Uterus (tissue), 4 donors: ENCODE data around the gene PSME3. TPM values are rescaled to one million over a fixed set of nuclear protein-coding genes. Genes with fewer than 3 reads are reported as not detected.
"Not testable (repeated sequence)": the region's sequence is repeated elsewhere in the genome, so short reads cannot be mapped to it uniquely, and the experiment has no call there.

ENCODE experiments used
- DNase-seq, 2 donors: peaks; one replicate each; pipeline ENCODE4 v3.0.0-alpha.2; 2019 to 2020
- H3K27ac ChIP-seq, 2 donors: fragments of 200-600 bp; sonication (generic); 1 replicate in 1 of 2; 2 replicates in 1 of 2; pipeline ENCODE4 v1.5.1; 2016 to 2018
- H3K27me3 ChIP-seq, 2 donors: fragments of 200-600 bp; sonication (generic); one replicate each; pipeline ENCODE4 v1.5.1; 2018 to 2019; ENCODE audit warnings: control low read depth in 1 of 2
- H3K36me3 ChIP-seq, 2 donors: fragments of 200-600 bp; sonication (generic); one replicate each; pipeline ENCODE4 v1.5.1; 2019; ENCODE audit warnings: control low read depth in 1 of 2
- H3K4me1 ChIP-seq, 2 donors: fragments of 200-600 bp; sonication (generic); one replicate each; pipeline ENCODE4 v1.5.1; 2018 to 2019; ENCODE audit warnings: control low read depth in 1 of 2
- H3K4me3 ChIP-seq, 2 donors: fragments of 200-600 bp; sonication (generic); 1 replicate in 1 of 2; 2 replicates in 1 of 2; pipeline ENCODE4 v1.5.1; 2018 to 2019; ENCODE audit warnings: mild to moderate bottlenecking in 1 of 2
- H3K9me3 ChIP-seq, 2 donors: fragments of 200-600 bp; sonication (generic); one replicate each; pipeline ENCODE4 v1.5.1; 2019; ENCODE audit warnings: control low read depth in 1 of 2
- CTCF ChIP-seq, 4 experiments: fragments of 200-600 bp in 2 of 4; fragments of 450-650 bp in 2 of 4; sonication (generic) in 2 of 4; IDR thresholded peaks; one replicate each; pipeline ENCODE4 v1.5.1; 2016 to 2019; ENCODE audit warnings: antibody characterized with exemption in 4 of 4, mild to moderate bottlenecking in 2 of 4, moderate library complexity in 1 of 4
- POLR2A ChIP-seq, 2 donors: fragments of 450-650 bp; IDR thresholded peaks; one replicate each; pipeline ENCODE4 v1.6.1; 2016; ENCODE audit warnings: antibody characterized with exemption in 2 of 2, mild to moderate bottlenecking in 1 of 2, moderate library complexity in 1 of 2
- intact Hi-C: fragments of 100-400 bp; cut with DNase I; formaldehyde crosslinking; loops from one replicate; pipeline ENCODE4 v1.15.1; 2023; ENCODE audit warnings: low total_unique reads
- total RNA-seq, 4 donors: library from RNA; depleted of rRNA in 3 of 4; stranded (reverse); fragments of >200 nt in 3 of 4; gene quantifications; one replicate each; pipeline versions ENCODE4 v1.1.0 to v1.2.4, GENCODE V29; 2014 to 2023
- donor health status: DM: yes; HTN: yes; CAD: no.

The PSME3 gene
- total RNA-seq, 4 donors from 2014 or later = 9.7 to 74.3 (median 46.0) TPM

- Histone ChIP-seq H3K4me3 (no peak overlapping the region), H3K9me3 (peaks cover 0 to 8% of the 10 kb centered on the region in 2 donors), H3K4me1 (no peaks in the 10 kb centered on the region), H3K27ac (no peak overlapping the region), H3K27me3 (no peaks in the 10 kb centered on the region), H3K36me3 (no peaks in the 10 kb centered on the region)
- intact Hi-C loops = no loop called here
- TF ChIP-seq POLR2A (IDR thresholded peaks at IDR 0.05) (no peak), CTCF (IDR thresholded peaks at IDR 0.05) (no peak)
- DNase-seq = no peak
Observed at GRCh38 chr17:42866216-42866615, 33.0 kb downstream of the PSME3 start.

GRCh38 chr17:42866631-42867575 lies 33.7 kb downstream of the PSME3 start:
- Histone ChIP-seq H3K36me3 (no peaks in the 10 kb centered on the region), H3K27ac (no peak overlapping the region), H3K27me3 (no peaks in the 10 kb centered on the region), H3K4me3 (no peak overlapping the region), H3K9me3 (peaks cover 0 to 8% of the 10 kb centered on the region in 2 donors), H3K4me1 (no peaks in the 10 kb centered on the region)
- TF ChIP-seq POLR2A (IDR thresholded peaks at IDR 0.05) (no peak), CTCF (IDR thresholded peaks at IDR 0.05) (no peak)
- intact Hi-C loops = no loop called here
- DNase-seq = no peak

DNA sequence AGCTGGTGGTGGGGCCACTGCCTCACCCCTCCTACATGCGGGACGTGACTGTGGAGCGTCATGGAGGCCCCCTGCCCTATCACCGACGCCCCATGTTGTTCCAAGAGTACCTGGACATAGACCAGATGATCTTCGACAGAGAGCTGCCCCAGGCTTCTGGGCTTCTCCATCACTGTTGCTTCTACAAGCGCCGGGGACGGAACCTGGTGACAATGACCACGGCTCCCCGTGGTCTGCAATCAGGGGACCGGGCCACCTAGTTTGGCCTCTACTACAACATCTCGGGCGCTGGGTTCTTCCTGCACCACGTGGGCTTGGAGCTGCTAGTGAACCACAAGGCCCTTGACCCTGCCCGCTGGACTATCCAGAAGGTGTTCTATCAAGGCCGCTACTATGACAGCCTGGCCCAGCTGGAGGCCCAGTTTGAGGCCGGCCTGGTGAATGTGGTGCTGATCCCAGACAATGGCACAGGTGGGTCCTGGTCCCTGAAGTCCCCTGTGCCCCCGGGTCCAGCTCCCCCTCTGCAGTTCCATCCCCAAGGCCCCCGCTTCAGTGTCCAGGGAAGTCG lies 34.6 kb downstream of the PSME3 start:
- DNase-seq, intact Hi-C loops, H3K27me3 ChIP-seq, H3K27ac ChIP-seq, H3K4me3 ChIP-seq, H3K9me3 ChIP-seq, H3K4me1 ChIP-seq, H3K36me3 ChIP-seq: not testable (repeated sequence)

GRCh38 chr17:42868338-42868737 lies 35.1 kb downstream of the PSME3 start:
- intact Hi-C loops = no loop called here
- peaks cover 0 to 8% of the 10 kb centered on the region in 2 donors for H3K9me3 ChIP-seq
- TF ChIP-seq CTCF (IDR thresholded peaks at IDR 0.05) = no peak
- TF ChIP-seq POLR2A (IDR thresholded peaks at IDR 0.05) = no peak
- H3K27me3 ChIP-seq = no peaks in the 10 kb centered on the region
- no peak overlapping the region for H3K4me3 ChIP-seq
- H3K36me3 ChIP-seq = no peaks in the 10 kb centered on the region
- no peaks in the 10 kb centered on the region for H3K4me1 ChIP-seq
- no peak for DNase-seq
- H3K27ac ChIP-seq = no peak overlapping the region

DNA sequence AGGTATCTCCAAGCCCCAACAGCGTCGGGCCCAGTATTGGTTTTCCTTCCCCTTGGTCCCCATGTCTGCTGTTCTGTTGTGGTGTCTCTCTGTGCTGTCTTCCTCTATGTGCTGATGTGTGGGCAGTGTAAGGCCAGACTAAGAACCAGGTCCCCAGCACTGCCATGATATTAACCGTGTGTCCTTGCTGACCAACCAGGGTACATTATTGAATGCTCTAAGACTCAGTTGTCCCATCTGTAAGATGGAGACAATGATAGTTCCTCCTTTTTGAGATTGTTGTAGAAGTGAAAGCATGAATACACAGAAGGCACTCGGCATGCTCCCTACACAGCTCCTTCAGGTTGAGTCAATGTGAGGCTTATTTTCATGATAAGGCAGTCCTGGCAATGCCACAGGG lies 38.5 kb downstream of the PSME3 start:
- no peak for DNase-seq
- H3K4me1 ChIP-seq = no peaks in the 10 kb centered on the region
- no peaks in the 10 kb centered on the region for H3K36me3 ChIP-seq
- no peak overlapping the region for H3K27ac ChIP-seq
- TF ChIP-seq CTCF (IDR thresholded peaks at IDR 0.05) (no peak), POLR2A (IDR thresholded peaks at IDR 0.05) (no peak)
- no peaks in the 10 kb centered on the region for H3K27me3 ChIP-seq
- H3K4me3 ChIP-seq = no peak overlapping the region
- intact Hi-C loops = no loop called here
- peaks cover 0 to 8% of the 10 kb centered on the region in 2 donors for H3K9me3 ChIP-seq
